Gastroesophageal sphincter (tissue), 3 donors: ENCODE measurements around the gene ULK4.

Source experiments
- CTCF ChIP-seq, 4 experiments: fragments of 200-600 bp in 2 of 4; fragments of 450-650 bp in 2 of 4; sonication (generic) in 1 of 4; IDR thresholded peaks; one replicate each; pipeline ENCODE4 v1.5.1; 2017 to 2019; ENCODE audit warnings: antibody characterized with exemption in 4 of 4, mild to moderate bottlenecking in 2 of 4, moderate library complexity in 2 of 4
- EP300 ChIP-seq: sonication (generic); formaldehyde crosslinking; IDR thresholded peaks from one replicate; pipeline ENCODE4 v1.6.1; 2017; ENCODE audit warnings: antibody characterized with exemption, mild to moderate bottlenecking
- POLR2AphosphoS5 ChIP-seq: sonication (generic); formaldehyde crosslinking; IDR thresholded peaks from one replicate; pipeline ENCODE4 v1.6.1; 2017; ENCODE audit warnings: antibody characterized with exemption

GRCh38 chr3:41611008-41611407 is 350.9 kb downstream of the ULK4 start:
- TF ChIP-seq POLR2AphosphoS5: no peak
- TF ChIP-seq CTCF (IDR thresholded peaks at IDR 0.05): no peak
- TF ChIP-seq EP300: no peak
